HK-2 (cell line): Measurements from ENCODE around the gene CCDC30.
A peak's percentile ranks its signal among the peaks of the same experiment; 100 is the strongest.
"Not testable (repeated sequence)": the region's sequence is repeated elsewhere in the genome, so short reads cannot be mapped to it uniquely, and the experiment has no call there.

Experiments
- DNase-seq: peaks from one replicate; pipeline ENCODE4 v3.0.0-alpha.2; 2018; ENCODE audit not compliant: unreplicated experiment

The CCDC30 gene

GRCh38 chr1:42524330-42524729 is 61.2 kb downstream of the CCDC30 start:
- no peak for DNase-seq

GRCh38 chr1:42529724-42530181 is 66.7 kb downstream of the CCDC30 start:
- DNase-seq: peak; percentile 44

GRCh38 chr1:42531043-42531442 is 68.0 kb downstream of the CCDC30 start:
- DNase-seq: no peak

- no peak for DNase-seq
These were observed 70.2 kb downstream of the CCDC30 start for GRCh38 chr1:42533101-42533863.

GRCh38 chr1:42541104-42541503 is 78.0 kb downstream of the CCDC30 start:
- no peak for DNase-seq

GRCh38 chr1:42551180-42551579 is 88.1 kb downstream of the CCDC30 start:
- DNase-seq: no peak

- no peak for DNase-seq
These were observed 88.5 kb downstream of the CCDC30 start for GRCh38 chr1:42551590-42551989.

GRCh38 chr1:42552636-42553035 is 89.5 kb downstream of the CCDC30 start:
- no peak for DNase-seq

GRCh38 chr1:42557230-42557851 is 94.3 kb downstream of the CCDC30 start:
- no peak for DNase-seq

- no peak for DNase-seq
These were observed 104.0 kb downstream of the CCDC30 start for GRCh38 chr1:42567038-42567437.

GRCh38 chr1:42576935-42577334 is 113.8 kb downstream of the CCDC30 start:
- DNase-seq: no peak

- no peak for DNase-seq
These were observed 122.9 kb downstream of the CCDC30 start for GRCh38 chr1:42586016-42586415.

- no peak for DNase-seq
These were observed 124.7 kb downstream of the CCDC30 start for GRCh38 chr1:42587753-42588152.

- DNase-seq: no peak
These were observed 129.7 kb downstream of the CCDC30 start for GRCh38 chr1:42592811-42593210.

- DNase-seq: no peak
These were observed 130.5 kb downstream of the CCDC30 start for GRCh38 chr1:42593486-42594100.

GRCh38 chr1:42601472-42601871 is 138.4 kb downstream of the CCDC30 start:
- DNase-seq: no peak

- no peak for DNase-seq
These were observed 150.7 kb downstream of the CCDC30 start for GRCh38 chr1:42613803-42614131.

GRCh38 chr1:42618866-42619265 is 155.8 kb downstream of the CCDC30 start:
- no peak for DNase-seq

- no peak for DNase-seq
These were observed 157.2 kb downstream of the CCDC30 start for GRCh38 chr1:42620307-42620706.

- not testable (repeated sequence) for DNase-seq
These were observed 158.1 kb downstream of the CCDC30 start for GRCh38 chr1:42621180-42621579.

- not testable (repeated sequence) for DNase-seq
These were observed 164.1 kb downstream of the CCDC30 start for GRCh38 chr1:42627205-42627604.

- DNase-seq: no peak
These were observed 176.0 kb downstream of the CCDC30 start for GRCh38 chr1:42639116-42639515.

GRCh38 chr1:42646056-42646455 is 183.0 kb downstream of the CCDC30 start:
- DNase-seq: no peak
